ENCODE results near the gene ACSS3.

Gene ACSS3

GRCh38 chr12:81123611-81124010 lies 45.7 kb downstream of the ACSS3 start:
- no peak for TF ChIP-seq FOXM1 (IDR thresholded peaks at IDR 0.05; ENCODE audit: borderline replicate concordance, low read depth)
- TF ChIP-seq RAD21 (IDR thresholded peaks at IDR 0.05; ENCODE audit: low read depth), result no peak
- TF ChIP-seq REST (IDR thresholded peaks at IDR 0.05; ENCODE audit: low read depth), result no peak
- no peak for TF ChIP-seq TEAD4 (IDR thresholded peaks at IDR 0.05)
- TF ChIP-seq YY1 (IDR thresholded peaks at IDR 0.05; ENCODE audit: low read depth), result no peak
- TF ChIP-seq EP300 (IDR thresholded peaks at IDR 0.05; ENCODE audit: borderline replicate concordance), result no peak
- no peak for TF ChIP-seq MAX (IDR thresholded peaks at IDR 0.05)
- no peak for TF ChIP-seq USF1 (IDR thresholded peaks at IDR 0.05)
- TF ChIP-seq ZBTB7A (IDR thresholded peaks at IDR 0.05; ENCODE audit: low read depth), result no peak
- TF ChIP-seq NFIC (IDR thresholded peaks at IDR 0.05), result no peak
- TF ChIP-seq CEBPB (IDR thresholded peaks at IDR 0.05), result no peak
- TF ChIP-seq TCF12 (IDR thresholded peaks at IDR 0.05; ENCODE audit: low read depth), result no peak
- TF ChIP-seq CREB1 (IDR thresholded peaks at IDR 0.05; ENCODE audit: low read depth), result no peak
- TF ChIP-seq TAF1 (IDR thresholded peaks at IDR 0.05; ENCODE audit: low read depth), result no peak
- TF ChIP-seq EGR1 (IDR thresholded peaks at IDR 0.05), result no peak

GRCh38 chr12:81125691-81126090 lies 47.8 kb downstream of the ACSS3 start:
- TF ChIP-seq CEBPB (IDR thresholded peaks at IDR 0.05) (peak; percentile 59; the same call in 1 of the 2 replicates), ZBTB7A (IDR thresholded peaks at IDR 0.05; ENCODE audit: low read depth) (no peak)

- no peak for TF ChIP-seq TCF12 (IDR thresholded peaks at IDR 0.05; ENCODE audit: low read depth)
- no peak for TF ChIP-seq REST (IDR thresholded peaks at IDR 0.05; ENCODE audit: low read depth)
- TF ChIP-seq YY1 (IDR thresholded peaks at IDR 0.05; ENCODE audit: low read depth), result no peak
- TF ChIP-seq CREB1 (IDR thresholded peaks at IDR 0.05; ENCODE audit: low read depth), result no peak
- TF ChIP-seq RAD21 (IDR thresholded peaks at IDR 0.05; ENCODE audit: low read depth), result peak; percentile 62
- TF ChIP-seq TEAD4 (IDR thresholded peaks at IDR 0.05), result no peak
- no peak for TF ChIP-seq EP300 (IDR thresholded peaks at IDR 0.05; ENCODE audit: borderline replicate concordance)
- TF ChIP-seq NFIC (IDR thresholded peaks at IDR 0.05), result no peak
These were observed 51.2 kb downstream of the ACSS3 start for GRCh38 chr12:81128930-81129554.

- TF ChIP-seq ZBTB7A (IDR thresholded peaks at IDR 0.05; ENCODE audit: low read depth) (no peak), EP300 (IDR thresholded peaks at IDR 0.05; ENCODE audit: borderline replicate concordance) (no peak), MAX (IDR thresholded peaks at IDR 0.05) (no peak), USF1 (IDR thresholded peaks at IDR 0.05) (no peak), YY1 (IDR thresholded peaks at IDR 0.05; ENCODE audit: low read depth) (no peak), CREB1 (IDR thresholded peaks at IDR 0.05; ENCODE audit: low read depth) (no peak), TAF1 (IDR thresholded peaks at IDR 0.05; ENCODE audit: low read depth) (no peak), NFIC (IDR thresholded peaks at IDR 0.05) (no peak), TEAD4 (IDR thresholded peaks at IDR 0.05) (no peak), REST (IDR thresholded peaks at IDR 0.05; ENCODE audit: low read depth) (no peak), RAD21 (IDR thresholded peaks at IDR 0.05; ENCODE audit: low read depth) (no peak), FOXM1 (IDR thresholded peaks at IDR 0.05; ENCODE audit: borderline replicate concordance, low read depth) (no peak), CEBPB (IDR thresholded peaks at IDR 0.05) (no peak), EGR1 (IDR thresholded peaks at IDR 0.05) (no peak), TCF12 (IDR thresholded peaks at IDR 0.05; ENCODE audit: low read depth) (no peak)
These were observed 58.6 kb downstream of the ACSS3 start for GRCh38 chr12:81136519-81136918.

Measured in Ishikawa (cell line).